Mucosa of descending colon (tissue), 3 donors: Measurements from ENCODE around the gene CTSA. TPM values are rescaled to one million over a fixed set of nuclear protein-coding genes. Genes with fewer than 3 reads are reported as not detected.

Experiments used
- ATAC-seq: fragments of 200-7000 bp; cut with Tn5 transposase; one replicate; pipeline ENCODE4 v1.9.1; 2020; ENCODE audit warnings: mild to moderate bottlenecking, moderate library complexity
- DNase-seq, 3 donors: peaks; one replicate each; pipeline ENCODE4 v3.0.0-alpha.2; 2020
- H3K36me3 ChIP-seq: fragments of 200-600 bp; one replicate; pipeline ENCODE4 v1.8.0; 2021; ENCODE audit warnings: low read depth, mild to moderate bottlenecking
- H3K4me1 ChIP-seq: fragments of 200-600 bp; one replicate; pipeline ENCODE4 v1.8.0; 2021; ENCODE audit warnings: low read depth, mild to moderate bottlenecking
- H3K4me3 ChIP-seq: fragments of 200-600 bp; one replicate; pipeline ENCODE4 v1.8.0; 2021; ENCODE audit warnings: mild to moderate bottlenecking
- H3K9me3 ChIP-seq: fragments of 200-600 bp; one replicate; pipeline ENCODE4 v1.8.0; 2021; ENCODE audit warnings: mild to moderate bottlenecking
- intact Hi-C, 2 donors: fragments of 100-400 bp; cut with DNase I in 1 of 2; cut with micrococcal nuclease in 1 of 2; formaldehyde crosslinking; loops; one replicate each; pipeline versions ENCODE4 v1.11.0 to v1.11.1; 2022; cut with DNase I, micrococcal nuclease
- total RNA-seq, 3 donors: library from RNA; stranded (reverse); fragmentation: NEBNext Ultra II Directional in 2 of 3; extraction: Animal tissue kit (Norgen Biotek cat#: 25700) in 2 of 3; gene quantifications; one replicate each; pipeline versions ENCODE4 v1.2.1 to v1.2.4, GENCODE V29; 2021 to 2023
- TF ChIP-seq, protein P1 (sequence below): fragments of 200-600 bp; IDR thresholded peaks from one replicate; pipeline ENCODE4 v1.8.0; 2022; ENCODE audit warnings: antibody characterized with exemption, mild to moderate bottlenecking
- donor health status: DM: no; HTN: no; CAD: no; lungs with moderate emphysema.
- donor health status: DM: no; HTN: no; CAD: no.
- donor health status: DM: no; HTN: yes; CAD: no.

The CTSA gene
- total RNA-seq, 3 donors from 2014 or later: 292 to 542 (median 436) TPM

- ATAC-seq (no peak), DNase-seq (no peak)
- Histone ChIP-seq H3K9me3 (no peaks in the 10 kb centered on the region), H3K36me3 (no peaks in the 10 kb centered on the region), H3K4me1 (peaks cover 47% of the 10 kb centered on the region), H3K4me3 (no peak overlapping the region)
- TF ChIP-seq, protein P1, sequence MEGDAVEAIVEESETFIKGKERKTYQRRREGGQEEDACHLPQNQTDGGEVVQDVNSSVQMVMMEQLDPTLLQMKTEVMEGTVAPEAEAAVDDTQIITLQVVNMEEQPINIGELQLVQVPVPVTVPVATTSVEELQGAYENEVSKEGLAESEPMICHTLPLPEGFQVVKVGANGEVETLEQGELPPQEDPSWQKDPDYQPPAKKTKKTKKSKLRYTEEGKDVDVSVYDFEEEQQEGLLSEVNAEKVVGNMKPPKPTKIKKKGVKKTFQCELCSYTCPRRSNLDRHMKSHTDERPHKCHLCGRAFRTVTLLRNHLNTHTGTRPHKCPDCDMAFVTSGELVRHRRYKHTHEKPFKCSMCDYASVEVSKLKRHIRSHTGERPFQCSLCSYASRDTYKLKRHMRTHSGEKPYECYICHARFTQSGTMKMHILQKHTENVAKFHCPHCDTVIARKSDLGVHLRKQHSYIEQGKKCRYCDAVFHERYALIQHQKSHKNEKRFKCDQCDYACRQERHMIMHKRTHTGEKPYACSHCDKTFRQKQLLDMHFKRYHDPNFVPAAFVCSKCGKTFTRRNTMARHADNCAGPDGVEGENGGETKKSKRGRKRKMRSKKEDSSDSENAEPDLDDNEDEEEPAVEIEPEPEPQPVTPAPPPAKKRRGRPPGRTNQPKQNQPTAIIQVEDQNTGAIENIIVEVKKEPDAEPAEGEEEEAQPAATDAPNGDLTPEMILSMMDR: no peak
- intact Hi-C loops: no loop called here
These were observed 30.4 kb upstream of the CTSA start for GRCh38 chr20:45860560-45861220.

DNA sequence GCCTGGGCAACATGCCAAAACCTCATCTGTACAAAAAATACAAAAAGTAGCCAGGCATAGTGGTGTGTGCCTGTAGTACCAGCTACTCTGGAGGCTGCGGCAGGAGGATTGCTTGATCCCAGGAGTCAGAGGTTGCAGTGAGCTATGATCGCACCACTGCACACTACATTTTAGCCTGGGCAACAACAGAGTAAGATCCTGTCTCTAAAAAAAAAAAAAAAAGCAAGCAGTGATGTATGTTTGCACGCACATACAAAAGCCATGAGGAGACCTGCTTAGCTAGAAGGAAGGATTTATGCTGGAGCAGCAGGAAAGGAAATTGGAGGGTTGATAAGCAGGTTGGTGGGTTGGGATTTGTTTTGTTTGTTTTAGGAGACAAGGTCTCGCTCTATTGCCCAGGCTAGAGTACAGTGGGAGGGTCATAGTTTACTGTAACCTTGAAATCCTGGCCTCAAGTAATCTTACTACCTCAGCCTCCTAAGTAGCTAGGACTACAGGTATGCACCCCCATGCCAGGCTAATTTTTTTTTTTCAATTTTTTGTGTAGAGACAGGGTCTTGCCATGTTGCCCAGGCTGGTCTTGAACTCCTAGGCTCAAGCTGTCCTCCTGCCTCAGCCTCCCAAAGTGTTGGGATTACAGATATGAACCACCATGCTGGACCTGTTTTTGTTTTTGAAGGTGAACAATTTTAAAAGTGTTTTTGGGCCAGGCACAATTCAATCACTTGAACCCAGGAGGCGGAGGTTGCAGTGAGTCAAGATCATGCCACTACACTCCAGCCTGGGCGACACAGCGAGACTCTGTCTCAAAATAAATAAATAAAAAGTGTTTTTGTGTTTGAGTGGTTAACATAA is 29.7 kb upstream of the CTSA start:
- DNase-seq: peak in 1 of 3 donors; percentile 53
- intact Hi-C loops: no loop called here
- peak; percentile 18 for ATAC-seq
- Histone ChIP-seq H3K9me3 (no peaks in the 10 kb centered on the region), H3K4me1 (peaks cover 40% of the 10 kb centered on the region), H3K4me3 (no peak overlapping the region), H3K36me3 (no peaks in the 10 kb centered on the region)
- TF ChIP-seq, protein P1: no peak

DNA sequence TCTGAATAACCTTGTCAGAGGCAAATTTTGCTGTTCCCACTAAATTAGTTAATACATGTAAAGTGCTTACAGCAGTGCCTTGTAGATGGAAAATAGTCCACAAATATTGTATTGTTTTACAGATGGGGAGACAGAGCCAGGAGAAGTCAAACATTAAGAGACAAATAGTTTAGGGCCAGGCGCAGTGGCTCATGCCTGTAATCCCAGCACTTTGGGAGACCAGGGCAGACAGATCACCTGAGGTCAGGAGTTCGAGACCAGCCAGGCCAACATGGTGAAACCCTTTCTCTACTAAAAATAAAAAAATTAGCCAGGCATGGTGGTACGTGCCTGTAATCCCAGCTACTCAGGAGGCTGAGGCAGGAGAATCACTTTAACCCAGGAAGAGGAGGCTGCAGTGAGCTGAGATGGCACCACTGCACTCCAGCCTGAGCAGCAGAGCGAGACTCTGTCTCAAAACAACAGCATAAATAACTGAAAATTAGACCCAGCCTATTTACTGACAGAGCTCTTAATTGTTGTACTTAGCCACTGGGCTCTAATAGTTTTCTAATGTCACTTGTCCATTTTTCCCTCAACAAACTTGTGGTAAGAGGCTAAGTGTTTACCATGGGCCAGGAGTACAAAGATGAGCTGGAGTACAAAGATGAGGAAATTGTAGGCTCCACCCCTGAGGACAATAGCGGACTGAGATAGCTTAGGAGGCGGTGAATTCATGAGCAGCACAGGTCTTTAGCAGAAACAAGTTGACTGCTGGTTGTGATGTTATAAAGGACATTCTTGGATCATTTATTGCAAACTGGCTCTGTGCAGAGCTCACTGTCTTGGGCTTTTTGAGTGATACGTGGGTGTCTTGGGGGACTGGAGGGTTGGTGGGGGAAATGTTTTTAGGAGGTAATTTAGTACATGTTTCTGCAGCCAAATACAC is 27.3 kb upstream of the CTSA start:
- TF ChIP-seq, protein P1: no peak
- peak; percentile 62 for ATAC-seq
- intact Hi-C loops: no loop called here
- no peak overlapping the region for H3K4me3 ChIP-seq
- H3K9me3 ChIP-seq: no peaks in the 10 kb centered on the region
- peak in 1 of 3 donors; percentile 51 for DNase-seq
- H3K4me1 ChIP-seq: peaks cover 29% of the 10 kb centered on the region
- no peaks in the 10 kb centered on the region for H3K36me3 ChIP-seq

GRCh38 chr20:45866454-45866853 is 24.7 kb upstream of the CTSA start:
- intact Hi-C loops: no loop called here

More at GRCh38 chr20:45866454-45866853, 24.7 kb upstream of the CTSA start:
- no peak overlapping the region for H3K4me3 ChIP-seq
- no peak for ATAC-seq
- H3K36me3 ChIP-seq: no peaks in the 10 kb centered on the region
- DNase-seq: no peak
- TF ChIP-seq, protein P1: no peak
- H3K4me1 ChIP-seq: peaks cover 21% of the 10 kb centered on the region
- no peaks in the 10 kb centered on the region for H3K9me3 ChIP-seq
